ENCODE measurements around the gene LRP1.

GRCh38 chr12:57236201-57236924 lies 108.1 kb downstream of the LRP1 start:
- TF ChIP-seq EZH2 (IDR thresholded peaks at IDR 0.05; ENCODE audit: borderline replicate concordance) (no peak), CTCF (IDR thresholded peaks at IDR 0.05; ENCODE audit: poor library complexity) (no peak), EZH2phosphoT487 (IDR thresholded peaks at IDR 0.05; ENCODE audit: low read depth, severe bottlenecking, unreplicated experiment) (no peak)
